Right forelimb (tissue), 1 donor: ENCODE measurements around the gene LCORL.
"Not testable (repeated sequence)": the region's sequence is repeated elsewhere in the genome, so short reads cannot be mapped to it uniquely, and the experiment has no call there.

Experiments used
- DNase-seq: peaks from one replicate; pipeline ENCODE4 v3.0.0-alpha.2; 2018

LCORL gene

GRCh38 chr4:18021720-18022571, at the start of gene LCORL:
Gene LCORL (minus strand): TSS chr4:18021755. CDS start chr4:18021751, 4 bp downstream.
- DNase-seq: peak; percentile 97

GRCh38 chr4:18069810-18070209, 48.3 kb upstream of the LCORL start:
- DNase-seq: no peak

- no peak for DNase-seq
Observed at GRCh38 chr4:18067031-18067430, 45.5 kb upstream of the LCORL start.

GRCh38 chr4:18063079-18063478, 41.5 kb upstream of the LCORL start:
- no peak for DNase-seq

GRCh38 chr4:18057821-18058533, 36.4 kb upstream of the LCORL start:
- DNase-seq: no peak

- DNase-seq: no peak
Observed at GRCh38 chr4:18056030-18056429, 34.5 kb upstream of the LCORL start.

GRCh38 chr4:18052158-18052557, 30.6 kb upstream of the LCORL start:
- DNase-seq: no peak

- DNase-seq: no peak
Observed at GRCh38 chr4:18051281-18051680, 29.7 kb upstream of the LCORL start.

- DNase-seq: no peak
Observed at GRCh38 chr4:18050448-18050847, 28.9 kb upstream of the LCORL start.

- no peak for DNase-seq
Observed at GRCh38 chr4:18049446-18049845, 27.9 kb upstream of the LCORL start.

- DNase-seq: no peak
Observed at GRCh38 chr4:18042754-18043153, 21.2 kb upstream of the LCORL start.

GRCh38 chr4:18042012-18042411, 20.5 kb upstream of the LCORL start:
- no peak for DNase-seq

GRCh38 chr4:18041114-18041513, 19.6 kb upstream of the LCORL start:
- no peak for DNase-seq

GRCh38 chr4:18039113-18039512, 17.6 kb upstream of the LCORL start:
- DNase-seq: no peak

- DNase-seq: not testable (repeated sequence)
Observed at GRCh38 chr4:18036369-18036768, 14.8 kb upstream of the LCORL start.

- DNase-seq: no peak
Observed at GRCh38 chr4:18034099-18034498, 12.5 kb upstream of the LCORL start.

GRCh38 chr4:18033111-18034085, 11.8 kb upstream of the LCORL start:
- DNase-seq: no peak

- DNase-seq: no peak
Observed at GRCh38 chr4:18025288-18025687, 3.7 kb upstream of the LCORL start.

GRCh38 chr4:18022572-18023050, 1.1 kb upstream of the LCORL start:
- no peak for DNase-seq

- DNase-seq: no peak
Observed at GRCh38 chr4:18021470-18021719, 160 bp downstream of the LCORL start.

GRCh38 chr4:18020671-18021469, 685 bp downstream of the LCORL start:
- DNase-seq: peak; percentile 82

GRCh38 chr4:18020145-18020670, 1.3 kb downstream of the LCORL start:
- DNase-seq: no peak
